CD14-positive monocyte (primary cell): ENCODE data around the gene CGREF1. TPM values are rescaled to one million over a fixed set of nuclear protein-coding genes. Genes with fewer than 3 reads are reported as not detected.

ENCODE experiments used
- DNase-seq, 3 donors: peaks; one replicate each; pipeline ENCODE4 v3.0.0-alpha.2; 2011 to 2022
- H2AFZ ChIP-seq: 2 replicates; pipeline ENCODE4 v1.6.0; 2012; ENCODE audit warnings: mild to moderate bottlenecking, low read depth, low read length, inconsistent platforms; ENCODE audit not compliant: insufficient read depth, poor library complexity, severe bottlenecking
- H3K27ac ChIP-seq, 2 donors: 1 replicate in 1 of 2; 2 replicates in 1 of 2; pipeline ENCODE4 v1.5.1; 2012 to 2013; ENCODE audit warnings: low read length in 2 of 2, control low read depth in 1 of 2, inconsistent platforms in 1 of 2, low read depth in 1 of 2, mild to moderate bottlenecking in 1 of 2
- H3K27me3 ChIP-seq, 2 donors: one replicate each; pipeline versions ENCODE4 v1.6.0 to v1.6.1; 2011 to 2013; ENCODE audit warnings: low read length in 2 of 2; ENCODE audit not compliant: control insufficient read depth in 2 of 2, insufficient read depth in 2 of 2
- H3K36me3 ChIP-seq, 2 donors: replicated peaks in 1 of 2; 1 replicate in 1 of 2; 2 replicates in 1 of 2; pipeline versions ENCODE4 v1.5.1 to v1.6.1; 2012 to 2013; ENCODE audit warnings: low read length in 2 of 2, control low read depth in 1 of 2, inconsistent platforms in 1 of 2, mild to moderate bottlenecking in 1 of 2; ENCODE audit not compliant: insufficient read depth in 2 of 2, control insufficient read depth in 1 of 2
- H3K4me1 ChIP-seq, 2 donors: 1 replicate in 1 of 2; 2 replicates in 1 of 2; pipeline versions ENCODE4 v1.5.1 to v1.6.1; 2012 to 2013; ENCODE audit warnings: low read length in 2 of 2, control low read depth in 1 of 2, inconsistent platforms in 1 of 2, mild to moderate bottlenecking in 1 of 2, moderate library complexity in 1 of 2; ENCODE audit not compliant: insufficient read depth in 2 of 2, control insufficient read depth in 1 of 2
- H3K4me2 ChIP-seq: replicated peaks from 2 replicates; pipeline ENCODE3; 2012; ENCODE audit warnings: low read length, moderate library complexity, mild to moderate bottlenecking; ENCODE audit not compliant: poor library complexity, severe bottlenecking; ENCODE audit errors: extremely low read depth
- H3K4me3 ChIP-seq, 3 experiments: fragments of 200-600 bp in 1 of 3; sonication (generic) in 1 of 3; replicated peaks in 1 of 3; 1 replicate in 2 of 3; 2 replicates in 1 of 3; pipeline ENCODE4 v1.5.1; 2011 to 2013; ENCODE audit warnings: low read length in 3 of 3, mild to moderate bottlenecking in 3 of 3, control low read depth in 2 of 3, low read depth in 2 of 3, inconsistent platforms in 1 of 3, moderate library complexity in 1 of 3
- H3K79me2 ChIP-seq: 2 replicates; pipeline ENCODE4 v1.6.0; 2012; ENCODE audit warnings: mild to moderate bottlenecking, control low read depth, inconsistent platforms, low read length, moderate library complexity; ENCODE audit not compliant: insufficient read depth
- H3K9ac ChIP-seq: 2 replicates; pipeline ENCODE4 v1.6.0; 2017; ENCODE audit warnings: low read length, mild to moderate bottlenecking; ENCODE audit not compliant: insufficient read depth, poor library complexity, severe bottlenecking
- H3K9me3 ChIP-seq, 2 donors: replicated peaks in 1 of 2; 1 replicate in 1 of 2; 2 replicates in 1 of 2; pipeline versions ENCODE4 v1.5.1 to v1.6.1; 2012 to 2013; ENCODE audit warnings: low read length in 2 of 2, control low read depth in 1 of 2; ENCODE audit not compliant: control insufficient read depth in 1 of 2, insufficient read depth in 1 of 2
- H4K20me1 ChIP-seq: 2 replicates; pipeline ENCODE4 v1.6.0; 2012; ENCODE audit warnings: mild to moderate bottlenecking, low read length, control low read depth, moderate library complexity; ENCODE audit not compliant: insufficient read depth
- H3K27ac Mint-ChIP-seq, 7 donors: one replicate each; pipeline ENCODE4 v1.8.0; 2020; ENCODE audit warnings: mild to moderate bottlenecking in 7 of 7, mixed read lengths in 7 of 7, moderate library complexity in 6 of 7, inconsistent platforms in 2 of 7
- H3K27me3 Mint-ChIP-seq, 3 donors: one replicate each; pipeline ENCODE4 v1.8.0; 2021 to 2022; ENCODE audit warnings: low read depth in 3 of 3, mild to moderate bottlenecking in 3 of 3, mixed read lengths in 3 of 3, moderate library complexity in 3 of 3, inconsistent platforms in 1 of 3
- H3K36me3 Mint-ChIP-seq, 2 donors: one replicate each; pipeline ENCODE4 v1.8.0; 2020; ENCODE audit warnings: mixed read lengths in 2 of 2, inconsistent platforms in 1 of 2, mild to moderate bottlenecking in 1 of 2
- H3K4me1 Mint-ChIP-seq: one replicate; pipeline ENCODE4 v1.8.0; 2020; ENCODE audit warnings: mild to moderate bottlenecking, mixed read lengths
- H3K4me3 Mint-ChIP-seq, 2 donors: one replicate each; pipeline ENCODE4 v1.8.0; 2020; ENCODE audit warnings: mild to moderate bottlenecking in 2 of 2, mixed read lengths in 2 of 2, moderate library complexity in 1 of 2
- H3K9me3 Mint-ChIP-seq, 7 donors: one replicate each; pipeline ENCODE4 v1.8.0; 2020 to 2022; ENCODE audit warnings: mixed read lengths in 7 of 7, mild to moderate bottlenecking in 6 of 7, moderate library complexity in 6 of 7, inconsistent platforms in 2 of 7
- WGBS: methylation state at CpG from one replicate; pipeline ENCODE4 v1.1.5; 2013; ENCODE audit warnings: missing lambda C conversion rate; ENCODE audit not compliant: insufficient coverage; 5-methylcytosine and 5-hydroxymethylcytosine counted together
- intact Hi-C, 2 donors: fragments of 100-400 bp; cut with micrococcal nuclease; formaldehyde crosslinking; loops; one replicate each; pipeline versions ENCODE4 v1.15.0 to v1.15.1; 2023
- polyA plus RNA-seq, 3 donors: library from polyadenylated mRNA; depleted of rRNA in 1 of 3; unstranded in 2 of 3; stranded (reverse) in 1 of 3; fragments of 300-500 nt in 2 of 3; fragments of >200 nt in 1 of 3; fragmentation: Illumina TruSeq in 2 of 3; gene quantifications; 1 replicate in 2 of 3; 2 replicates in 1 of 3; pipeline ENCODE4 v1.2.3, GENCODE V29; 2012 to 2021
- TF ChIP-seq, protein P1 (sequence below): fragments of 200-600 bp; IDR thresholded peaks from one replicate; pipeline ENCODE4 v1.8.0; 2022; ENCODE audit warnings: antibody characterized with exemption, mild to moderate bottlenecking

Gene CGREF1
- polyA plus RNA-seq, 3 donors = not detected

GRCh38 chr2:27095427-27095744 lies 23.5 kb downstream of the CGREF1 start:
- Mint-ChIP-seq H3K4me1 (peaks cover 21% of the 10 kb centered on the region), H3K4me3 (no peak overlapping the region), H3K27me3 (peaks cover 0 to 3% (median 3%) of the 10 kb centered on the region in 3 donors), H3K9me3 (no peaks in the 10 kb centered on the region), H3K36me3 (peaks cover 0 to 3% of the 10 kb centered on the region in 2 donors), H3K27ac (peak overlapping the region in 1 of 7 donors; percentile 50)
- 100% methylated on average over 2 of the region's 2 CpGs for WGBS
- H3K27me3 ChIP-seq = no peaks in the 10 kb centered on the region
- no peaks in the 10 kb centered on the region for H4K20me1 ChIP-seq
- H3K27ac ChIP-seq = no peak overlapping the region
- no peaks in the 10 kb centered on the region for H3K9me3 ChIP-seq
- H3K9ac ChIP-seq = no peak overlapping the region
- DNase-seq = no peak
- TF ChIP-seq, protein P1, sequence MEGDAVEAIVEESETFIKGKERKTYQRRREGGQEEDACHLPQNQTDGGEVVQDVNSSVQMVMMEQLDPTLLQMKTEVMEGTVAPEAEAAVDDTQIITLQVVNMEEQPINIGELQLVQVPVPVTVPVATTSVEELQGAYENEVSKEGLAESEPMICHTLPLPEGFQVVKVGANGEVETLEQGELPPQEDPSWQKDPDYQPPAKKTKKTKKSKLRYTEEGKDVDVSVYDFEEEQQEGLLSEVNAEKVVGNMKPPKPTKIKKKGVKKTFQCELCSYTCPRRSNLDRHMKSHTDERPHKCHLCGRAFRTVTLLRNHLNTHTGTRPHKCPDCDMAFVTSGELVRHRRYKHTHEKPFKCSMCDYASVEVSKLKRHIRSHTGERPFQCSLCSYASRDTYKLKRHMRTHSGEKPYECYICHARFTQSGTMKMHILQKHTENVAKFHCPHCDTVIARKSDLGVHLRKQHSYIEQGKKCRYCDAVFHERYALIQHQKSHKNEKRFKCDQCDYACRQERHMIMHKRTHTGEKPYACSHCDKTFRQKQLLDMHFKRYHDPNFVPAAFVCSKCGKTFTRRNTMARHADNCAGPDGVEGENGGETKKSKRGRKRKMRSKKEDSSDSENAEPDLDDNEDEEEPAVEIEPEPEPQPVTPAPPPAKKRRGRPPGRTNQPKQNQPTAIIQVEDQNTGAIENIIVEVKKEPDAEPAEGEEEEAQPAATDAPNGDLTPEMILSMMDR = no peak
- H3K79me2 ChIP-seq = no peaks in the 10 kb centered on the region
- peaks cover 23 to 24% of the 10 kb centered on the region in 2 donors for H3K4me1 ChIP-seq
- H3K4me2 ChIP-seq = peak overlapping the region; percentile 87
- intact Hi-C loops = loop anchor here (5.0 kb wide), 4 partner anchors 37 to 207 kb away; partner anchors contain the start of genes PREB (in 2 of the 2), ATRAID (in 1 of the 2), SLC5A6 (in 1 of the 2) and TRIM54 (in 1 of the 2)
- H2AFZ ChIP-seq = peak overlapping the region; percentile 97
- no peaks in the 10 kb centered on the region for H3K36me3 ChIP-seq
- H3K4me3 ChIP-seq = no peak overlapping the region

DNA sequence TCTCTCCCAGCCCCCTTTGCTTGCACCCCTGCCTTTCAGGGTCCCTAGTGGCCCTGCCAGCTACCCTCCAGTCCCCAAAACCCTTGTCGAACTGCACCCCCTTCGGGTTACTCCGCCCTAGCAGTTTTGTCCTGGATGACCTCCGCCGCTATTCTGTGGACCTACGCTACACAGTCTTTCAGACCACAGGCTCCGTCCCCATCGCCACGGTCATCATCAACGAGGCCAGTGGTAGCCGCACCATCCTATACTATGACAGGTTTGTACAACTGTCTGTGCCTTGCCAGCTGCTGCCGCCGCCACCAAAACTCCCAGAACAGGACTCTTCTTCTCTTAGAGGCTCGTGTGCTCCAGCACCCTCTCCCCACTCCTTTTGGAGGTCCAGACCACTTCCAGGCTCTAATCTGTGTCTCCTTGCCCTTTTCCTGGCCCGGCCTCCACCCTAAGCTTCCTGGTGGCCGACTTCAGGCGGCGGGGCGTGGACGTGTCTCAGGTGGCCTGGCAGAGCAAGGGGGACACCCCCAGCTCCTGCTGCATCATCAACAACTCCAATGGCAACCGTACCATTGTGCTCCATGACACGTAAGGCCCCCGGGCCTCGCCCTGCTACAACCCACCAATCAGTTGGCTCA lies 24.5 kb downstream of the CGREF1 start:
- Histone ChIP-seq H3K9me3 (no peaks in the 10 kb centered on the region), H3K4me2 (no peak overlapping the region), H3K27ac (no peak overlapping the region), H3K36me3 (no peaks in the 10 kb centered on the region), H3K4me3 (no peak overlapping the region), H3K27me3 (no peaks in the 10 kb centered on the region), H2AFZ (no peak overlapping the region), H4K20me1 (no peaks in the 10 kb centered on the region), H3K9ac (no peak overlapping the region), H3K4me1 (peaks cover 23 to 24% of the 10 kb centered on the region in 2 donors), H3K79me2 (no peaks in the 10 kb centered on the region)
- no peak for DNase-seq
- H3K9me3 Mint-ChIP-seq = no peaks in the 10 kb centered on the region
- WGBS = 97% methylated on average over 20 of the region's 24 CpGs
- H3K4me3 Mint-ChIP-seq = no peak overlapping the region
- intact Hi-C loops = no loop called here
- TF ChIP-seq, protein P1 = no peak
- H3K27ac Mint-ChIP-seq = peak overlapping the region in 1 of 7 donors; percentile 78
- peaks cover 0 to 3% of the 10 kb centered on the region in 2 donors for H3K36me3 Mint-ChIP-seq
- peaks cover 21% of the 10 kb centered on the region for H3K4me1 Mint-ChIP-seq
- H3K27me3 Mint-ChIP-seq = peaks cover 0 to 3% (median 3%) of the 10 kb centered on the region in 3 donors
